HepG2 (cell line): Measurements from ENCODE around the gene HSPA1B. TPM values are rescaled to one million over a fixed set of nuclear protein-coding genes. Genes with fewer than 3 reads are reported as not detected.

Source experiments
- GATA4 ChIP-seq: sonication (generic); IDR thresholded peaks from 2 replicates; pipeline ENCODE4 v1.6.1; 2016; ENCODE audit warnings: antibody characterized with exemption, low read depth, borderline replicate concordance
- KAT8 ChIP-seq: IDR thresholded peaks from 2 replicates; pipeline ENCODE4 v1.6.1; 2016; ENCODE audit warnings: missing genetic modification reagents, missing compliant biosample characterization
- MIER3 ChIP-seq: IDR thresholded peaks from 2 replicates; pipeline ENCODE4 v1.6.1; 2016; ENCODE audit warnings: missing compliant biosample characterization, borderline replicate concordance
- MXD4 ChIP-seq: IDR thresholded peaks from 2 replicates; pipeline ENCODE4 v1.6.1; 2016; ENCODE audit warnings: mild to moderate bottlenecking, missing biosample characterization, missing genetic modification reagents
- RARG ChIP-seq: sonication (generic); formaldehyde crosslinking; IDR thresholded peaks from 2 replicates; pipeline ENCODE4 v1.4.0; 2020; ENCODE audit warnings: low read depth, mild to moderate bottlenecking, missing genetic modification reagents
- SAP130 ChIP-seq: IDR thresholded peaks from 2 replicates; pipeline ENCODE4 v1.6.1; 2016; ENCODE audit warnings: low read depth
- SIX1 ChIP-seq: sonication (generic); formaldehyde crosslinking; IDR thresholded peaks from 2 replicates; pipeline ENCODE4 v1.4.0; 2020; ENCODE audit warnings: missing genetic modification reagents, borderline replicate concordance
- SIX4 ChIP-seq: sonication (generic); formaldehyde crosslinking; IDR thresholded peaks from 2 replicates; pipeline ENCODE4 v1.4.0; 2020; ENCODE audit warnings: missing genetic modification reagents
- SNAI1 ChIP-seq: sonication (generic); formaldehyde crosslinking; IDR thresholded peaks from 2 replicates; pipeline ENCODE4 v1.5.0; 2020; ENCODE audit warnings: mild to moderate bottlenecking, missing genetic modification reagents, borderline replicate concordance
- SP5 ChIP-seq: IDR thresholded peaks from 2 replicates; pipeline ENCODE4 v1.6.1; 2016; ENCODE audit warnings: low read depth, borderline replicate concordance
- TAF1 ChIP-seq: sonication (generic); formaldehyde crosslinking; IDR thresholded peaks from 2 replicates; pipeline ENCODE4 v1.4.0; 2020; ENCODE audit warnings: missing genetic modification reagents
- TBL1XR1 ChIP-seq: fragments of 150-350 bp; IDR thresholded peaks from 2 replicates; pipeline ENCODE4 v1.6.1; 2014; ENCODE audit warnings: borderline replicate concordance, low read length; ENCODE audit not compliant: partially characterized antibody
- ZBTB8A ChIP-seq: sonication (generic); formaldehyde crosslinking; IDR thresholded peaks from 2 replicates; pipeline ENCODE4 v1.4.0; 2020; ENCODE audit warnings: mild to moderate bottlenecking, low read depth, missing genetic modification reagents, borderline replicate concordance
- ZEB1 ChIP-seq: IDR thresholded peaks from 2 replicates; pipeline ENCODE4 v1.6.1; 2012; ENCODE audit warnings: mild to moderate bottlenecking, low read depth, inconsistent platforms; ENCODE audit not compliant: insufficient replicate concordance
- ZFX ChIP-seq: sonication (generic); formaldehyde crosslinking; IDR thresholded peaks from 2 replicates; pipeline ENCODE4 v1.4.0; 2020; ENCODE audit warnings: mild to moderate bottlenecking, low read depth, missing genetic modification reagents, moderate library complexity
- ZMYM3 ChIP-seq: sonication (generic); formaldehyde crosslinking; IDR thresholded peaks from 2 replicates; pipeline ENCODE4 v1.5.1; 2020; ENCODE audit warnings: mild to moderate bottlenecking, missing genetic modification reagents
- ZNF24 ChIP-seq: fragments of 450-650 bp; IDR thresholded peaks from 2 replicates; pipeline ENCODE4 v1.6.1; 2017; ENCODE audit warnings: antibody characterized with exemption, mild to moderate bottlenecking
- ZNF326 ChIP-seq: sonication (generic); formaldehyde crosslinking; IDR thresholded peaks from 2 replicates; pipeline ENCODE4 v1.4.0; 2020; ENCODE audit warnings: missing genetic modification reagents, borderline replicate concordance
- ZNF329 ChIP-seq: sonication (generic); formaldehyde crosslinking; IDR thresholded peaks from 2 replicates; pipeline ENCODE4 v1.9.0; 2021; ENCODE audit warnings: low read depth, mild to moderate bottlenecking, missing genetic modification reagents
- ZNF335 ChIP-seq: sonication (generic); formaldehyde crosslinking; IDR thresholded peaks from 2 replicates; pipeline ENCODE4 v1.4.0; 2020; ENCODE audit warnings: missing genetic modification reagents
- polyA plus RNA-seq, 8 experiments: library from polyadenylated mRNA; depleted of rRNA in 3 of 8; stranded (reverse) in 7 of 8; unstranded in 1 of 8; fragments of >200 nt; fragmentation: Illumina TruSeq in 4 of 8; extraction: Trizol in 4 of 8; gene quantifications; 2 replicates each; pipeline versions ENCODE4 v1.2.1 to v1.2.3, GENCODE V29; 2011 to 2016; ENCODE audit warnings: low read depth in 4 of 8, missing spikeins in 1 of 8, mixed read lengths in 1 of 8; ENCODE audit not compliant: insufficient read depth in 1 of 8
- total RNA-seq, 5 experiments: library from RNA; depleted of rRNA; stranded (reverse); fragments of >200 nt; fragmentation: Illumina TruSeq; extraction: Trizol; gene quantifications; 2 replicates each; pipeline ENCODE4 v1.2.3, GENCODE V29; 2016; ENCODE audit warnings: low read depth in 1 of 5
- TF ChIP-seq, protein P1 (sequence below): sonication (generic); formaldehyde crosslinking; IDR thresholded peaks from 2 replicates; pipeline ENCODE4 v1.5.0; 2020; ENCODE audit warnings: mild to moderate bottlenecking, missing genetic modification reagents
- TF ChIP-seq, protein P2 (sequence below): sonication (generic); formaldehyde crosslinking; IDR thresholded peaks from 2 replicates; pipeline ENCODE4 v1.4.0; 2020; ENCODE audit warnings: missing genetic modification reagents, mild to moderate bottlenecking, borderline replicate concordance
- TF ChIP-seq, protein P3 (sequence below): IDR thresholded peaks from 2 replicates; pipeline ENCODE4 v1.6.1; 2016; ENCODE audit warnings: mild to moderate bottlenecking, missing biosample characterization, missing genetic modification reagents

Gene HSPA1B
- total and polyA plus RNA-seq, 2 of the 13 experiments (the other 11 are each of a cell fraction or from before 2014, with no cell fraction given), result 26.0 to 186 TPM

DNA sequence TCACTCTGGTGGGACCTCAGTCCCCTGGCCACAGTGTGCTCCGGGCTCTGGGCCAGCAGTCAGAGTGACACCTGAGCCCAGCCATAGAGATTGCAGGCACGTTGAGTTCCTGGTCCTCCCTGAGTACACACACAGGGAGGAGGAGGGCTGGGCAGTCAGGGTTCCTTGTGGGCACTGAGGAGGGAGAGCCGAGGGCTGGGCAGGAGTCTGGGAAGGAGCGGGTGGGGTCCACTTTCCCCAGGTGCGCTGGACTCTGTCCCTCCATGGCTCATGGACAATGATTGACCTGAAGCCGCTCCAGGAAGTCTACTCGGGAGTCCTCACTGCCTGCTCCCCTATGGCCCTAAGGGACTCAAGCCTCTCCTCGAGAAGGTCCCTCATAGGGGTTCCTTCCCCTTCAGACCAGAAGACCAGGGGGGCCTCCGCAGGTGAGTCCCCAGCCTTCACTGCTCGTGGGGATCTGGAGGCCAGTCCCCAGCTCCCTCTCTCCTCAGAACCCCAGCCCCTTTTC, 50.2 kb downstream of the HSPA1B start (continued):
- TF ChIP-seq, protein P1, sequence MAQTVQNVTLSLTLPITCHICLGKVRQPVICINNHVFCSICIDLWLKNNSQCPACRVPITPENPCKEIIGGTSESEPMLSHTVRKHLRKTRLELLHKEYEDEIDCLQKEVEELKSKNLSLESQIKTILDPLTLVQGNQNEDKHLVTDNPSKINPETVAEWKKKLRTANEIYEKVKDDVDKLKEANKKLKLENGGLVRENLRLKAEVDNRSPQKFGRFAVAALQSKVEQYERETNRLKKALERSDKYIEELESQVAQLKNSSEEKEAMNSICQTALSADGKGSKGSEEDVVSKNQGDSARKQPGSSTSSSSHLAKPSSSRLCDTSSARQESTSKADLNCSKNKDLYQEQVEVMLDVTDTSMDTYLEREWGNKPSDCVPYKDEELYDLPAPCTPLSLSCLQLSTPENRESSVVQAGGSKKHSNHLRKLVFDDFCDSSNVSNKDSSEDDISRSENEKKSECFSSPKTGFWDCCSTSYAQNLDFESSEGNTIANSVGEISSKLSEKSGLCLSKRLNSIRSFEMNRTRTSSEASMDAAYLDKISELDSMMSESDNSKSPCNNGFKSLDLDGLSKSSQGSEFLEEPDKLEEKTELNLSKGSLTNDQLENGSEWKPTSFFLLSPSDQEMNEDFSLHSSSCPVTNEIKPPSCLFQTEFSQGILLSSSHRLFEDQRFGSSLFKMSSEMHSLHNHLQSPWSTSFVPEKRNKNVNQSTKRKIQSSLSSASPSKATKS (CRISPR knock-in tag), result no peak
- TF ChIP-seq SNAI1 (CRISPR knock-in tag) (no peak), ZNF335 (CRISPR knock-in tag) (peak; percentile 85), ZFX (CRISPR knock-in tag) (peak; percentile 84), ZNF329 (CRISPR knock-in tag) (no peak), ZNF24 (no peak), GATA4 (no peak), SIX4 (CRISPR knock-in tag) (peak; percentile 78; the same call in 1 of the 2 replicates), KAT8 (CRISPR knock-in tag) (0 out of 2 replicates have a peak, but pooled peaks have one; percentile 41), MIER3 (peak; percentile 31; the same call in 1 of the 2 replicates), ZEB1 (no peak), ZNF326 (CRISPR knock-in tag) (no peak), MXD4 (CRISPR knock-in tag) (peak; percentile 71), SAP130 (CRISPR knock-in tag) (peak; percentile 83), SP5 (CRISPR knock-in tag) (peak; percentile 40; the same call in 1 of the 2 replicates), TAF1 (CRISPR knock-in tag) (peak; percentile 43; the same call in 1 of the 2 replicates), SIX1 (peak; percentile 81; the same call in 1 of the 2 replicates), ZBTB8A (CRISPR knock-in tag) (no peak), ZMYM3 (CRISPR knock-in tag) (no peak), RARG (CRISPR knock-in tag) (no peak), TBL1XR1 (no peak)
- TF ChIP-seq, protein P2, sequence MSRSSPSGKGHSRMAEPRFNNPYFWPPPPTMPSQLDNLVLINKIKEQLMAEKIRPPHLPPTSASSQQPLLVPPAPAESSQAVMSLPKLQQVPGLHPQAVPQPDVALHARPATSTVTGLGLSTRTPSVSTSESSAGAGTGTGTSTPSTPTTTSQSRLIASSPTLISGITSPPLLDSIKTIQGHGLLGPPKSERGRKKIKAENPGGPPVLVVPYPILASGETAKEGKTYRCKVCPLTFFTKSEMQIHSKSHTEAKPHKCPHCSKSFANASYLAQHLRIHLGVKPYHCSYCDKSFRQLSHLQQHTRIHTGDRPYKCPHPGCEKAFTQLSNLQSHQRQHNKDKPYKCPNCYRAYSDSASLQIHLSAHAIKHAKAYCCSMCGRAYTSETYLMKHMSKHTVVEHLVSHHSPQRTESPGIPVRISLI (CRISPR knock-in tag), result peak; percentile 55; the same call in 1 of the 2 replicates
- TF ChIP-seq, protein P3, sequence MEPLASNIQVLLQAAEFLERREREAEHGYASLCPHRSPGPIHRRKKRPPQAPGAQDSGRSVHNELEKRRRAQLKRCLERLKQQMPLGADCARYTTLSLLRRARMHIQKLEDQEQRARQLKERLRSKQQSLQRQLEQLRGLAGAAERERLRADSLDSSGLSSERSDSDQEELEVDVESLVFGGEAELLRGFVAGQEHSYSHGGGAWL, result 0 out of 2 replicates have a peak, but pooled peaks have one; percentile 12
